Stimulated activated CD8-positive, alpha-beta memory T cell treated with anti-CD3 and anti-CD28 coated beads, Interleukin-2, amount 100 ng/mL, for 48 hours (primary cell): ENCODE data around the gene SCG2.

Source experiments
- DNase-seq, 2 donors: peaks; one replicate each; pipeline ENCODE4 v3.0.0-alpha.2; 2020; ENCODE audit warnings: low read depth in 2 of 2

The SCG2 gene

DNA sequence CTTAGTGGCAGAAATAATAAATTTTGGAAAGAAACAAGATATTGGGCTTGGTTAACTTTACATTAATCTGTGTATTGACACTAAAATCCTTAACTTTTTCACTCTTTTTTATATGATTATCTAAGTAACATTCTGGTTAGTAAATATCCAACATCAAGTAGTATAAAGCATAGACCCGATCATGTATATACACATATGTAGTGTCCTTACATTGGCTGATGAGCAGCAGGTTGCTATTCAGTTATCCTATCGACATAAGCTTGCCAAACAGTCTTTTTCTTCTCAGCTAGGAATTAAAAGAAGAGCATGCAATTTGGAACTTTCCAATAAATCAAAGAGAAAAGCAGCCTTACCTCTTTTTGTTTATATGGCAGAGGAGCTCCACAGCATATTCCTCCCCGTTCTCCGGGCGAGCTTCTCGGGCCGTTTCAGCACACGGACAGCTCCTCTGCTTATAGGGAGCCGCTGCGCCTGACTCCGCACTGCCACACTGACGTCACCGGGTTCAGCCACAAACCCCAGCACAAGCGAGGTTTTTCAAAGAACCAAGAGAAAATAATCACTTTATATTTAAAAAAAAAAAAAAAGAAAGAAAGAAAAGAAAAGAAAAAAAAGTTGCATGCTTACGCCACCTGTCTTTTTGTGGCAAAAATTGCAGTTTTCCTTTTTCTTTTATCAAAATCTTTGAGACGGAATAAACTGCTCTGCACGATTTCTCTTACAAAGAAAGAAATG is at the start of gene SCG2:
TSS of gene SCG2 (minus strand) at position 430 of the 735 bp plus-strand sequence. CDS start 3,079 bp downstream, outside the sequence.
- peak; percentile 20 to 27 for DNase-seq

- DNase-seq: no peak
Observed at GRCh38 chr2:223649554-223650533, 47.7 kb upstream of the SCG2 start.

- no peak for DNase-seq
Observed at GRCh38 chr2:223648755-223649154, 46.6 kb upstream of the SCG2 start.

- DNase-seq: no peak
Observed at GRCh38 chr2:223647258-223647952, 45.2 kb upstream of the SCG2 start.

- DNase-seq: no peak
Observed at GRCh38 chr2:223644136-223644535, 42.0 kb upstream of the SCG2 start.

DNA sequence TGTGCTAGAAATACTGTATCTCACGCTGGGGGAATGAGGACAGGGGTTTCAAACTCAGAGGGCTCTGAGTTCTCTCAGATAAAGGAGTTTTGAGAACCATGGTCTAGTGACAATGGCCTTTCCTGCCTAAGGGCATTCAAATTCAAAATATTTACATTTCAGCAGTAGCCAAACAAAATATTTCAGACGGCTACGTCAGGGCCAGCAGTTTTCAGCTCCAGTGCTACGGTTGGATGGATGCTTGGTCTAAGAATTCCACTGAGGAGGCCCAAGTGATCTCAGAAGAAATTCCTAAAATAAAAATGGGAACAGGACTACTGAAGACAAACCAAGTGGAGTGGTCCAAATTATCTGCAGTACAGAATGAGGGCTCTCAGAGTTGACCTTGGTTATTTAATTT is 41.1 kb upstream of the SCG2 start:
- DNase-seq: no peak

DNA sequence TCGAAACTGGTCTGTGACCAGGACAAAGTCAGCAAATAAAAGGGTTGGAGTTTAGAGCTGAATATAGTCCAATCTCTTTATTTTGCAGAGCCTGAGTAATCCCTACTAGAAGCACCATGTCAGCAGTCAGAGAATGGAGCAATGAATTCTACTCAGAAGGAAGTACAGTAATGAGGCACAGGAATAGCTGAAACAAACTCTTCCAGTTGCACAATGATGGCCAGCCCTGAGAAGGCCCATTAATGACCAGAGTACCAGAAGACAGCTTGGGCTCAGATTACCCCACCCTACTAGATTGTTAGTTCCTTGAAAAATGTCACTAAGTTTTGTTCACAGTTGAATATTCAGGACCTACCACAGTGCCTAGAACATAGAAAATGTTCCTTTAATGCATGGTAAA is 40.3 kb upstream of the SCG2 start:
- no peak for DNase-seq

DNA sequence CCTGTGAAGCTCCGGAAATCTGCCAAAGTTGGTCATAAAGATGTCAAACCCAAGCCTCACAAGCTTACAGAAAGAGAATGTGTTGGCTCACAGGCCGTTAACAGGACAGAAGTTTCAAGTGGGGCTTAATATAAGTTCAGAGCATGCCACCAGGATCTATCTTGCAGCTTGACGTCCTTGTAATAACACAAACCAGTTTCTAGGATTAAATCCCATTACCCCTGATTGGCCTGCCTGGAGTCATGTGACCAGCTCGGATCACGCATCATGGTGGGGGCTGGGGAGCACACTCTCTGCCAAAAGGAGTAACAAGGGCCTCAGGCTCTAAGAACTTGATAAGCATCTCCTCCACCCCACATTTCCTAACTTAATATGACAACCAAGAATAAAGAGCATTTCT is 38.9 kb upstream of the SCG2 start:
- DNase-seq: no peak

- no peak for DNase-seq
Observed at GRCh38 chr2:223635080-223635479, 32.9 kb upstream of the SCG2 start.

DNA sequence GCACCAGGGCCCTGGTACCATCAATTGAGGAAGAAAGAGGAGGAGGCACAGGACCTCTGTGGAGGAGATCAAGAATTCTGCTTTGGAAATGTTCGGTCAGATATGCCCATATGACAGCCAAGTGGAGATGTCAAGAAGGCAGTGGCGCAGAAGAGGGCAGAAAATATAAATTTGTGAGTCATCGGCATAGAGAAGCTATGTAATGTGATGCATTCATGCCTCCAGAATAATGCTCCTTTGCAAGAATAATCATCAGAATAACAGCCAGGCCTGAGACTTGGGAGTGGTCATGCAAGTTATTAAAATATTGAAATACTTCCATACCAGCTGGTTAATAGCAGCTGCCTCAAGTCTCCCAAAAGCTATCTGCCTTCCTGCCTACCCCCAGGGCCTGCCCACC is 32.1 kb upstream of the SCG2 start:
- DNase-seq: no peak

DNA sequence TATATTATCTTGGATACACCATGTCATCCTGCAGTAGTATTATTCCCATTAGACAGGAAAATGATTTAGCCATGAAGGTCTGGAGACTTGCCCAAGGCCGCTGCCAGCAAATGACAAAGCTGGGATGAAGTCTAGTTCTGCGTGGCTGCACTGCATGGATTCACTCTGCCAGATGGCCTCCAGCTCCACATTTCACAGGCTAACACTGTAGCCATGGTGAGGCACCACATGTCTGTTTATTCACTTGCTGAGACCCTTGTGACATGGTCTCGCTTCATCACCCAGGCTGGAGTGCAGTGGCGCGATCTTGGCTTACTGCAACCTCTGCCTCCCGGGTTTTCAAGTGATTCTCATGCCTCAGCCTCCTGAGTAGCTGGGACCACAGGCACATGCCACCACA is 31.5 kb upstream of the SCG2 start:
- DNase-seq: no peak

DNA sequence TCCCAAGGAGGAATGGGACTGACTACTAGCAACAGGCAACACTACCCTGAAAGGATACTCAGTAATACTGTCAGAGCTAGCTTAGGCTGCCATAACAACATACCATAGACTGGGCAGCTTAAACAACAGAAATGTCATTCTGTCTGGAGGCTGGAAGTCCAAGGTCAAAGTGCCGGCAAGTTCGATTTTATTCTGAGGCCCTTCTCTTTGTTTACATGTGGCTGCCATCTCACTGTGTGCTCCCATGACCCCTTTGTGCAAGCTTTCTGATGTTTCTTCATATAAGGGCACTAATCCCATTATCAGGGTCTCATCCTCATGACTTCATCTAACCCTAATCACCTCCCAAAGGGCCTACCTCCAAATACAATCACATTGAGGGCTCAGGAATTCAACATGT is 30.7 kb upstream of the SCG2 start:
- no peak for DNase-seq

- DNase-seq: no peak
Observed at GRCh38 chr2:223626716-223627115, 24.6 kb upstream of the SCG2 start.

GRCh38 chr2:223625652-223626051 is 23.5 kb upstream of the SCG2 start:
- DNase-seq: no peak

- no peak for DNase-seq
Observed at GRCh38 chr2:223621901-223622300, 19.7 kb upstream of the SCG2 start.

DNA sequence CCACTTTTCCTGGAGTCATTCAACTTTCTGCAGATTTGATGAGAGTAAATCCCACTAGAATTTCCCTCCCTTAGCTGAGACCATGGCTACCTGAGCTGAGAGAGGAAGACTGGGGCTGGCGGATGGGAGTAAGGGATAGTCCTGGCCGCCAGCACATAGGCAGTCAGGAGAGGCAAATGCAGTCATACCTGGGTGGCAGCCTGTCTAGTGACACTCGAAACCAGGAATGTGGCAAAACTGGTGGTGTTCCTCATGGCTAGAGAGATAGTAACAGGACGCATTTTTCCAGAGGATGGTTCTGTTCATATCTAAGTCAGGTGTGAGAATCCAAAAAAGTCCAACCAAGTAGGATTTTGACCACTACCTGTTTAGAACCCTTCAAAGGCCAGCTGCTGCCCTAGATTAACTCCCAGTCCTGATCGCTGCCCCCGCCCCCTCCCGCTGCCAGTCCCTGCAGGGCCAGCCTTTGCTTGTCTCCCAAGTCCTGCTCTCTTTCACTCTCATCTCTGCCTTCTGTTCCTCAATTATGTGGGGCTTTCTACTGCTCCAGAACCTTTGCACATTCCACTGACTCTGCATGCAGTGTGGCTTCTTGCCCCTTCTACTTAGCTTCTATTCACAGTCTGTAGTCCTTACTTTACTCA is 17.4 kb upstream of the SCG2 start:
- no peak for DNase-seq

DNA sequence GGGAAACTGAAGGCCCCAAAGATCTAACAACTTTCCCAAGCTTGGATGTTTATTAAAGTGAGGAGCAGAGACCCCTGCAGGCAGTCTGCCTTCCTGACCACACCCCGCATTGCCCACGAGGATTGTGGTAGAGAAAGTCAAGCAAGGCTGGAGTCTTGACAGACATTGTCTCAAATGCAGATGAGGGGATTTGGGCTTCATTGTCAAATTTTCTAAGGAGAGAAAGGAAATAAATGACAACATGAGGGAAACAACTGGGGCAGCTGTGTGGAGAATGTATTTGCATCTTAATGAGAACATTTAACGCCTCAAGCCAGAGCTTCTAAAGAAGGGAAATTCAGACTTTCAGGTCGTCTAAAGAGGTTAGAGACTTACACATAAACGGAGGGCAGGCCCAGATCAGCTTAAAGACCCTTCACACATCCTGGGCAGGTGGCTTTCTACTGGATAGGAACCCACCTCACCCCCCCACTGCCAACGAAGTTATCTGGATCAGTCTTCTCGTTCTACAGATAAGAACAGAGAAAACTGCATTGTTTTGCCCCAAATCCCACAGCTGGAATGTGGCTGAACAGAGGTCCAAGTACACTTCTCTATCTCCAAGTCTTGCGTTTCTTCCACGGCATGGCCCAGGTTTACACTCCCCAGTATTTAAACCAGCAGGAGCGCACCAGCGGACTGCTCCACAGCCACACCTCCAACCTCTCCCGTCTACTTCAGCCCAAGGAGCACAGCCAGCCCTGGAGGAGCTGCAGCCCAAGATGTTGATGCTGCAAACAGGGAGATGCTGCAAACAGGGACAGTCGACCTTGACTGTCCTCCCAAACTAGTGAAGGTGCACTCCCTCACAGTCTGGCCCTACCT is 16.2 kb upstream of the SCG2 start:
- DNase-seq: no peak

GRCh38 chr2:223614534-223614933 is 12.4 kb upstream of the SCG2 start:
- no peak for DNase-seq

DNA sequence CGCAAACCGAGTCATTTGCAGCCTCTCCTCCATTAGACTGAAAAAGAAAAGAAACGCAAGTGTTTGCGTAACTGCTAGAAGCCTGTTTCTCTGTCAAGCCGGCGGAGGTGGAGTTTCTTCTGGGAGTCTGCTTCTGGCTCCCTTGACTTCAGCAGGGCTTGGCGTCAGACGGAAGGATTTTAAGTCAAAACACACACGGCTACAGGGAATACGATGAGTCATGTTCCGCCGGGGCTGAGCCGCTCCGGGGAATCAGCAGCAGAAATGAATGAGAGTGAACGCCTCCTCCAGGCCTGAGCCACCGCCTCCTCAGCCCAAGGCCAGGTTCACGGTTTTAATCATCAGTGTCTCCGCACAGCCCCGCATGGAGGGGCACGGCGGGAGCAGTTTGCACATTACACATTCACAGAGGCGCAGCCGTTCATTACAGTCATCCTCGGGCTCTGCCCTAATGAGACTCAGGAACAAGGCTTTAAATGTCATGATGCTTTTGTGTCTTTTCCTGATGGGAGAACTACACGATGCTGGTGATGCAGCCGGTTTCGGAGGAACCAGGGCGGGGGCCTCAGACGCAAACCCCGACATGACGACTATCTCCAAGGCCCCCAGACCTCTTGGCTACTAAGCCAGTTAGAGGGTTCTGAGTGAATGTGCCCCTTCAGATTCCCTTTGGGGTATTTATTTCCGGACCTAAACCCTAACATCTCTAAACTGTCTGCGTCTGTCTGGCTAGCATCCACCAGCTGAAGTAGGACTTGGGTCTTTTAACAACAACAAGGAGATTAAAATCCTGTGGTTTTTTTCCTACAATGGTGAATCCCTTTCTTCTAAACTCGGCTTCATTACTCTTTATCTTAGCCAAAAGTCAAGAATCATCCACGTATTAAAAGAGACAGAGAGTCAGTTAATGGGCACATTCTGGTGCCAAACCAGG is 11.1 kb upstream of the SCG2 start:
- DNase-seq: no peak

GRCh38 chr2:223612501-223612900 is 10.3 kb upstream of the SCG2 start:
- no peak for DNase-seq
